Stromal cell of bone marrow (primary cell): ENCODE measurements around the gene CFD.
"Not testable (repeated sequence)": the region's sequence is repeated elsewhere in the genome, so short reads cannot be mapped to it uniquely, and the experiment has no call there.

Source experiments
- DNase-seq: peaks from one replicate; pipeline ENCODE4 v3.0.0-alpha.2; 2012; ENCODE audit warnings: low read depth

Gene CFD

DNA sequence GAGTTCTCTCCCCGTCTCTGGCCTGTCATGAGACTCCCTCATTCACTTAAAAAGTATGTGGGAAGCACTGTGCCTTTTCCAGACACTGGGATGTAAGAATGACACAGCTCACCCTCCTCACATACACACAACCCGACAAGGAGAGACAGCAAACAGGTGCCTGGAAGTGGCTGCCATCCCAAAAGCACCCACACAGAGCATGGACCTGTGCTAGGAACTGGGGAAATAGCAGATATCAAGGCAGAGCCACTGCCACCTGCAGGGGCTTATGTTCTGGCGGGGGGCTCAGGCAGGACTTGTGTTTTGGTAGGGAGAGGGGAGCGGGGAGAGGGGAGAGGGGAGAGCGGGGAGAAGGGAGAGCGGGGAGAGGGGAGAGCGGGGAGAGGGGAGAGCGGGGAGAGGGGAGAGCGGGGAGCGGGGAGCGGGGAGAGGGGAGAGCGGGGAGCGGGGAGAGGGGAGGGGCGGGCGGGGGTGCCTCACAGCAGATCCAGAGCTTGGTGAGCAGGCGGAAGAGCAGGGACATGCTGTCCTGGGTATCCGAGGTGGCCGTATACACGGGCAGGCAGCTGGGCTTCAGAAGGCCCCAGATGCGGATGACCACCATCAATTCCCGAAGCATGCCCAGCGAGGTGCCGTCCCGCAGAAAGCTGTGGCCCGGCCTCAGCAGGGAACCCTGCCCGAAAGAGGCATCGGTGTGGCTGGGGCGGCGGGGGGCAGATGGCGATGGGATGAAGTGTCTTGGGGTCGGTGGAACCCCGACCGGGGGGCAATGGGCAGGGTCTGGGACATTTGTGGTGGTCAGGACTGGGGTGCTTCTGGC is 12.2 kb downstream of the CFD start:
- no peak for DNase-seq

GRCh38 chr19:872266-872951 is 12.9 kb downstream of the CFD start:
- no peak for DNase-seq

- no peak for DNase-seq
Measured at GRCh38 chr19:873084-873483, 13.6 kb downstream of the CFD start.

- no peak for DNase-seq
Measured at GRCh38 chr19:873561-874041, 14.1 kb downstream of the CFD start.

- DNase-seq, result no peak
Measured at GRCh38 chr19:875265-875879, 15.9 kb downstream of the CFD start.

DNA sequence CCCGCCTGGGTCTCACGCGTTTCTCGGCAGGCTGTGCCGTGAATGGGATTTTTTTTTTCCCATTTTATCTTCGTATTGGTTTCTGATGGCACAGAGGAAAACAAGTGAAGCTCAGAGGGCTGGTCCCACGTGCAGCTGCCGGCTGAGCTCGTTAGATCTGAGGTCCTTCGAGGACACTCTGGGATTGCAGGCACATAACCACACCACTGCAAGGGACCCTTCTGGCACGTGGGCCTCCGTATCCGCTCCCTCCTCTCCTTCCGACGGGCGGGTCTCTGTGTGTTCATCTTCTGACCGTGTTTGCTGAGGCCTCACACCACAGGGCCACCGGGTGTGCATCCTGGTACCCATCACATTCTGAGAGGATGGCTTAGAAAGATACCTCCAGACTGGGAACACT is 16.6 kb downstream of the CFD start:
- no peak for DNase-seq

- DNase-seq, result no peak
Measured at GRCh38 chr19:876780-877314, 17.4 kb downstream of the CFD start.

DNA sequence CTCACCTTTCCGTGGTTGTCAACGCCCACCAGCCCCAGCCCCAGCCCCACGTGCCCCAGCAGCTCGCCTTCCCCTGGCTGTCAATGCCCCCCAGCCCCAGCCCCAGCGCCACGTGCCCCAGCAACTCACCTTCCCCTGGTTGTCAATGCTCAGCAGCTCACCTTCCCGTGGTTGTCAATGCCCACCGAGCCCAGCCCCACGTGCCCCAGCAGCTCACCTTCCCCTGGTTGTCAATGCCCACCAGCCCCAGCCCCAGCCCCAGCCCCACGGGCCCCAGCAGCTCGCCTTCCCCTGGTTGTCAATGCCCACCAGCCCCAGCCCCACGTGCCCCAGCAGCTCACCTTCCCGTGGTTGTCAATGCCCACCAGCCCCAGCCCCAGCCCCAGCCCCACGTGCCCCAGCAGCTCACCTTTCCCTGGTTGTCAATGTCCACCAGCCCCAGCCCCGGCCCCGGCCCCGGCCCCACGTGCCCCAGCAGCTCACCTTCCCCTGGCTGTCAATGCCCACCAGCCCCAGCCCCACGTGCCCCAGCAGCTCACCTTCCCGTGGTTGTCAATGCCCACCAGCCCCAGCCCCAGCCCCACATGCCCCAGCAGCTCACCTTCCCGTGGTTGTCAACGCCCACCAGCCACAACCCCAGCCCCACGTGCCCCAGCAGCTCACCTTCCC is 18.7 kb downstream of the CFD start:
- not testable (repeated sequence) for DNase-seq

DNA sequence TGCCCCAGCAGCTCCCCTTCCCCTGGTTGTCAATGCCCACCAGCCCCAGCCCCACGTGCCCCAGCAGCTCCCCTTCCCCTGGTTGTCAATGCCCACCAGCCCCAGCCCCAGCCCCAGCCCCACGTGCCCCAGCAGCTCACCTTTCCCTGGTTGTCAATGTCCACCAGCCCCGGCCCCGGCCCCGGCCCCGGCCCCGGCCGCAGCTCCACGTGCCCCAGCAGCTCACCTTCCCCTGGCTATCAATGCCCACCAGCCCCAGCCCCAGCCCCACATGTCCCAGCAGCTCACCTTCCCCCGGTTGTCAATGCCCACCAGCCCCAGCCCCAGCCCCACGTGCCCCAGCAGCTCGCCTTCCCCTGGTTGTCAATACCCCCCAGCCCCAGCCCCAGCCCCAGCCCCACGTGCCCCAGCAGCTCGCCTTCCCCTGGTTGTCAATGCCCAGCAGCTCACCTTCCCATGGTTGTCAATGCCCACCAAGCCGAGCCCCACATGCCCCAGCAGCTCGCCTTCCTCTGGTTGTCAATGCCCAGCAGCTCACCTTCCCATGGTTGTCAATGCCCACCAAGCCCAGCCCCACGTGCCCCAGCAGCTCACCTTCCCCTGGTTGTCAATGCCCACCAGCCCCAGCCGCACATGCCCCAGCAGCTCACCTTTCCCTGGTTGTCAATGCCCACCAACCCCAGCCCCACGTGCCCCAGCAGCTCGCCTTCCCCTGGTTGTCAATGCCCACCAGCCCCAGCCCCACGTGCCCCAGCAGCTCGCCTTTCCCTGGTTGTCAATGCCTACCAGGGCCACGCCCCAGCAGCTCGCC is 19.5 kb downstream of the CFD start:
- DNase-seq, result not testable (repeated sequence)

DNA sequence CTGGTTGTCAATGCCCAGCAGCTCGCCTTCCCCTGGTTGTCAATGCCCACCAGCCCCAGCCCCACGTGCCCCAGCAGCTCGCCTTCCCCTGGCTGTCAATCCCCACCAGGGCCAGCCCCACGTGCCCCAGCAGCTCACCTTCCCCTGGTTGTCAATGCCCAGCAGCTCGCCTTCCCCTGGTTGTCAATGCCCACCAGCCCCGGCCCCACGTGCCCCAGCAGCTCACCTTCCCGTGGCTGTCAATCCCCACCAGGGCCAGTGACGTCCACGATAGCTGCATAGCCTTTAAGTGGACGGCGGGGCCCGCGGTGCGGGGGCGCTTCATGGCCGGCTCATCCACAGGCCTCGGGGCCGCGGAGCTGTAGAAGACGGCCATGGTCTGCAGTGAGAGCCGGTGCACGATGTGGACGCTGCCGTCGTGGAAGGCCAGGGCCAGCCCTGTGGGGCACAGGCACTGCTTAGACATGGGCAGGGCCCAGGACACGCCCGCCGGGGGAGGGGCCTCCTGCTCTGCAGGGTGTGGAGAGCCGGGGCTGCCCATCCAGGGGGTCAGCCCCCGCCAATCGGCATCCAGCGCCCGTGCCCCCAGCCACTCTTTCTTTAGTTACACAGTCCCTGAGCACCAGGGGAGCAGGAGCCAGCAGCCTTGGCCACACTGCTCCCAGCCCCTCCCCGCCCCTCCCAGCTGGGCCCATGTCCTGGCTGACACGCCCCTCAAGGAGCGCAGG is 20.4 kb downstream of the CFD start:
- DNase-seq, result no peak

GRCh38 chr19:881385-882071 is 22.1 kb downstream of the CFD start:
- DNase-seq, result no peak

- DNase-seq, result no peak
Measured at GRCh38 chr19:882871-883497, 23.5 kb downstream of the CFD start.

- DNase-seq, result no peak
Measured at GRCh38 chr19:883661-884211, 24.3 kb downstream of the CFD start.

DNA sequence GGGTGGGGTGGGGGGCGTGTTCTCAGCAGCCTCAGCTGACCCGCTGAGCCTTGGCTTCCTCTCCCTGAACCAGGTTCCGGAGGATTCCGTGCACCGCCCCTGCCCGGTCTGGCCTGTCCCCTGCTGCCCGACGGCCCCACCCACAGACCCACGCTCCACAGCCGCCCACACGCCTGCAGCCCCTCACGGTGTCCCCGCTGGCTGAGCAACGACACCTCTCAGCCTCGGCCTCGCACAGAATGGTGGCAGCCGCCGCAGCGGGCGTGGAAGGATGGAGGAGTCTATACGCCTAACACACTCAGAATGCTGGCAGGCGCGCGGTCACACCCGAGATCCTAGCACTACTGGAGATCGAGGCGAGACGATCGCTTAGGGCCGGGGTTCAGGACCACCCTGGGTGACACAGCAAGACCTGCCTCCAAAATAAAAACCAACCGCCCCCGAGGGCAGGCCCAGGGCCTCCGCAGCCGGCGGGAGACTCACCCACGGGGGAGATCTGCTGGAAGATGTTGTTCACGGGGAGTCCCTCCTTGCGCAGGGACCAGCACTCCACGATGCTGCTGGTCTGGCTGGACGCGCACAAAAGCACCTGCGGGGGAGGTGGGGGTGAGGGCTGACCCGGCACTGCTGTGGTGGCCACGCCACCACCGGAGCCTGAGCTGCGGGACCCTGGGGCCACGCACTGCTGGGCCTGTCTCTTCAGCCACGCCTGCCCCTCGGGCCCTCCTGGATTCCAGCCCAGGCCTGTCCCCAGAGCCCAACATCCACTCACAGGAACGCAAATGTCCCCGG is 25.2 kb downstream of the CFD start:
- DNase-seq, result no peak

GRCh38 chr19:885536-886224 is 26.2 kb downstream of the CFD start:
- no peak for DNase-seq

DNA sequence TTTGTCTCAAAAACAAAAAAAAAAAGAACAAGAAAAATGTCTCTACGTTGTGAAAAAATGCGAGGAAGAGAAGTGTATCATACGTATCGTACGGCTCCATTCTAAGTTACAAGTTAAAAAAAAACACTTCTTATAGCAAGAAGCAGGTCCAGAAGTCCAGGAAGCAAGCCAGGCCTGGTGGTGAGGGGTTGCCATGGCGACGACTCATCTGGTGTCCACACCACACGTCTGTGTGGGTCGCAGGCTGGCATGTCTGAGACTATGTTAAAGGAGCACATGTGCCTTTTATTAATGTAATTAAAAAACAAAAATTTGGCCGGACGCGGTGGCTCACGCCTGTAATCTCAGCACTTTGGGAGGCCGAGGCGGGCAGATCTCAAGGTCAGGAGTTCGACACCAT is 27.6 kb downstream of the CFD start:
- DNase-seq, result peak; percentile 18

DNA sequence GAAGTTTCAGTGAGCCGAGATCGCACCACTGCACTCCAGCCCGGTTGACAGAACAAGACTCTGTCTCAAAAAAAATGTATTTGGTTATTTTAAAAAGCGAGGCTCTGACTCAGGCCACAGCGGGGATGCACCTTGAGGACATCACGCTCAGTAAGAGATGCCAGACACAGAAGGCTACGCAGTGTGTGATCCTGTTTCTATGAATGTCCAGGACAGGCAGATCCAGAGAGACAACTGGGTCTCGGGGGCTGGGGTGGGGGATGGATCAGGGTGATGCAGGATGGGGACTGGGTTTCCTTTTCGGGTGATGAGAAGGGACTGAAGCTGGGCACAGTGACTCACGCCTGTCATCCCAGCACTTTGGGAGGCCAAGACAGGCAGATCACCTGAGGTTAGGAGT is 28.1 kb downstream of the CFD start:
- DNase-seq, result no peak
